HepG2 (cell line): ENCODE measurements around the gene LTB4R2. TPM values are rescaled to one million over a fixed set of nuclear protein-coding genes. Genes with fewer than 3 reads are reported as not detected.

Experiments used
- CBX1 ChIP-seq: IDR thresholded peaks from one replicate; pipeline ENCODE4 v1.6.1; 2016; ENCODE audit warnings: antibody characterized with exemption, low read depth
- GLI4 ChIP-seq: sonication (generic); formaldehyde crosslinking; IDR thresholded peaks from 2 replicates; pipeline ENCODE4 v1.5.1; 2020; ENCODE audit warnings: missing genetic modification reagents, mild to moderate bottlenecking, moderate library complexity, borderline replicate concordance
- JDP2 ChIP-seq: sonication (generic); formaldehyde crosslinking; IDR thresholded peaks from 2 replicates; pipeline ENCODE4 v1.8.1; 2022; ENCODE audit warnings: missing genetic modification reagents, borderline replicate concordance
- MYC ChIP-seq: sonication (generic); formaldehyde crosslinking; IDR thresholded peaks from 2 replicates; pipeline ENCODE4 v1.9.0; 2021; ENCODE audit warnings: missing genetic modification reagents, borderline replicate concordance
- NFYC ChIP-seq: IDR thresholded peaks from 2 replicates; pipeline ENCODE4 v1.6.1; 2016; ENCODE audit warnings: missing genetic modification reagents, missing compliant biosample characterization
- PAWR ChIP-seq: sonication (generic); formaldehyde crosslinking; IDR thresholded peaks from 2 replicates; pipeline ENCODE4 v1.4.0; 2020; ENCODE audit warnings: missing genetic modification reagents, mild to moderate bottlenecking, borderline replicate concordance
- PHF20 ChIP-seq: sonication (generic); formaldehyde crosslinking; IDR thresholded peaks from 2 replicates; pipeline ENCODE4 v1.5.0; 2020; ENCODE audit warnings: mild to moderate bottlenecking, missing genetic modification reagents
- RARA ChIP-seq: IDR thresholded peaks from 2 replicates; pipeline ENCODE4 v1.6.1; 2016; ENCODE audit warnings: missing genetic modification reagents, missing compliant biosample characterization
- RBFOX2 ChIP-seq: fragments of 200-400 bp; formaldehyde crosslinking; IDR thresholded peaks from 2 replicates; pipeline ENCODE4 v1.6.1; 2017; ENCODE audit warnings: low read depth, mild to moderate bottlenecking, low read length
- U2AF2 ChIP-seq: fragments of 200-400 bp; formaldehyde crosslinking; IDR thresholded peaks from 2 replicates; pipeline ENCODE4 v1.6.1; 2017; ENCODE audit warnings: low read depth, mild to moderate bottlenecking, low read length
- ZMYM2 ChIP-seq: sonication (generic); formaldehyde crosslinking; IDR thresholded peaks from 2 replicates; pipeline ENCODE4 v1.8.0; 2022; ENCODE audit warnings: mild to moderate bottlenecking, missing genetic modification reagents
- ZNF124 ChIP-seq: sonication (generic); formaldehyde crosslinking; IDR thresholded peaks from 2 replicates; pipeline ENCODE4 v1.4.0; 2020; ENCODE audit warnings: missing genetic modification reagents
- ZNF432 ChIP-seq: sonication (generic); formaldehyde crosslinking; IDR thresholded peaks from 2 replicates; pipeline ENCODE4 v1.5.0; 2020; ENCODE audit warnings: missing genetic modification reagents, mild to moderate bottlenecking, borderline replicate concordance
- ZNF558 ChIP-seq: sonication (generic); formaldehyde crosslinking; IDR thresholded peaks from 2 replicates; pipeline ENCODE4 v1.9.0; 2022; ENCODE audit warnings: mild to moderate bottlenecking, missing genetic modification reagents, borderline replicate concordance
- ZSCAN29 ChIP-seq: sonication (generic); formaldehyde crosslinking; conservative IDR thresholded peaks from 2 replicates; pipeline ENCODE4 v1.4.0; 2020; ENCODE audit warnings: mild to moderate bottlenecking, missing genetic modification reagents
- polyA plus RNA-seq, 8 experiments: library from polyadenylated mRNA; depleted of rRNA in 3 of 8; stranded (reverse) in 7 of 8; unstranded in 1 of 8; fragments of >200 nt; fragmentation: Illumina TruSeq in 4 of 8; extraction: Trizol in 4 of 8; gene quantifications; 2 replicates each; pipeline versions ENCODE4 v1.2.1 to v1.2.3, GENCODE V29; 2011 to 2016; ENCODE audit warnings: low read depth in 4 of 8, missing spikeins in 1 of 8, mixed read lengths in 1 of 8; ENCODE audit not compliant: insufficient read depth in 1 of 8
- total RNA-seq, 5 experiments: library from RNA; depleted of rRNA; stranded (reverse); fragments of >200 nt; fragmentation: Illumina TruSeq; extraction: Trizol; gene quantifications; 2 replicates each; pipeline ENCODE4 v1.2.3, GENCODE V29; 2016; ENCODE audit warnings: low read depth in 1 of 5
- TF ChIP-seq, protein P1 (sequence below): sonication (generic); formaldehyde crosslinking; IDR thresholded peaks from 2 replicates; pipeline ENCODE4 v1.4.0; 2020; ENCODE audit warnings: mild to moderate bottlenecking, missing genetic modification reagents, borderline replicate concordance
- TF ChIP-seq, protein P2 (sequence below): sonication (generic); formaldehyde crosslinking; IDR thresholded peaks from 2 replicates; pipeline ENCODE4 v1.8.1; 2023; ENCODE audit warnings: missing genetic modification reagents, mild to moderate bottlenecking, borderline replicate concordance
- TF ChIP-seq, protein P3 (sequence below): sonication (generic); formaldehyde crosslinking; IDR thresholded peaks from 2 replicates; pipeline ENCODE4 v1.5.0; 2020; ENCODE audit warnings: missing genetic modification reagents
- TF ChIP-seq, protein P4 (sequence below): sonication (generic); formaldehyde crosslinking; IDR thresholded peaks from 2 replicates; pipeline ENCODE4 v1.5.0; 2020; ENCODE audit warnings: missing genetic modification reagents, mild to moderate bottlenecking, borderline replicate concordance
- TF ChIP-seq, protein P5 (sequence below), 2 experiments: IDR thresholded peaks; 2 replicates each; pipeline ENCODE4 v1.6.1; 2011 to 2012; ENCODE audit warnings: low read length in 2 of 2, borderline replicate concordance in 1 of 2, low read depth in 1 of 2, mild to moderate bottlenecking in 1 of 2, moderate library complexity in 1 of 2

LTB4R2 gene
- total and polyA plus RNA-seq, 2 of the 13 experiments (the other 11 are each of a cell fraction or from before 2014, with no cell fraction given): 3.9 to 6.9 TPM

DNA sequence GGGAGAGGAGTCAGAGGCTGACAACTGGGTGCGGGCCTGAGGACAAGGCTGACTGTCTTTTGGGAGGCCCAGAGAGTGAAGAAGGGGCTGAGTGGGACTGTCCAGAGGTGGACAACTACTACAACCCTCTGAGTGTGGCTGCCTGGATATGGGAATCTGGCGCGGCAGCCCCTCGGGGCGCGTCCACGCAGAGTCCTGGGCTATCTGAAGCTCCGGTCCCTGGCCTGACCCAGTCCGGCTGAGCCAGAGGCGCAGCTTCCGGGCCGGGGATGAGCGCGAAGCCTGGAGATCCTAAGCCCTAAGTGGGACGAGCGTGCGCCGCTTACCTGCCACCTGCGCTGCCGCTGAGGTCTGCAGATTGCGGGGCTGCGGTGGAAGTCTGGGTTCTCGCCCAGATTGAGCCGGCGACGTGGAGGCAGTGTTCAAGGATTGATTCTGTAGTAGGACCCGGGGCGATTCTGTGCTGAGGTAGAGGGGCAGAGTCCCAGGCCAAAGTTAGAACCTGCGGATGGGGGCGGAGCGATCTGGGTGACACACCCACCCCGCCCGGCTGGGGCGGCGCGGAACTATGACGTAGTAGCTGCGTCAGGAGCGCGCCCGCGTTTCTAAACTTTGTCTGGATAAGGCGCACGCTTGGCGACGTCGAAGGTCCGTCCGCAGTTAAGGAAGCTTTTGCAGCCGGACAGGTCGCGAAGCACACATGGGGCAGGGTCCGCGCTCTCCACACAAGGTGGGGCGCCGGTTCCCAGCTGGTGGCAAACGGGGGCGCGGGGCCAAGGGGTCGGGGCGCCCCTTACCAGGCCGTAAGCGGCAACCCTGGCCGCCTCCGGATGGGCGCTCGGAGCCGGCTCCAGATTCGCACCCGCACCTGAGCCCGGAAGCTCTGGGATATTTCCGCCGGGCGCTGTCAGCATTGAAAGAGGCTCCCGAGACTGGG lies 10.4 kb upstream of the LTB4R2 start, which contains the start of the genes DHRS1 and NOP9 (continued):
- TF ChIP-seq, protein P1, sequence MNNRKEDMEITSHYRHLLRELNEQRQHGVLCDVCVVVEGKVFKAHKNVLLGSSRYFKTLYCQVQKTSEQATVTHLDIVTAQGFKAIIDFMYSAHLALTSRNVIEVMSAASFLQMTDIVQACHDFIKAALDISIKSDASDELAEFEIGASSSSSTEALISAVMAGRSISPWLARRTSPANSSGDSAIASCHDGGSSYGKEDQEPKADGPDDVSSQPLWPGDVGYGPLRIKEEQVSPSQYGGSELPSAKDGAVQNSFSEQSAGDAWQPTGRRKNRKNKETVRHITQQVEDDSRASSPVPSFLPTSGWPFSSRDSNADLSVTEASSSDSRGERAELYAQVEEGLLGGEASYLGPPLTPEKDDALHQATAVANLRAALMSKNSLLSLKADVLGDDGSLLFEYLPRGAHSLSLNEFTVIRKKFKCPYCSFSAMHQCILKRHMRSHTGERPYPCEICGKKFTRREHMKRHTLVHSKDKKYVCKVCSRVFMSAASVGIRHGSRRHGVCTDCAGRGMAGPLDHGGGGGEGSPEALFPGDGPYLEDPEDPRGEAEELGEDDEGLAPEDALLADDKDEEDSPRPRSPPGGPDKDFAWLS (CRISPR knock-in tag): no peak; the same call in 1 of the 2 replicates
- 0 out of 2 replicates have a peak, but pooled peaks have one; percentile 29 for TF ChIP-seq U2AF2
- TF ChIP-seq PHF20: no peak
- TF ChIP-seq ZMYM2 (CRISPR knock-in tag): no peak
- TF ChIP-seq NFYC: peak; percentile 61
- TF ChIP-seq ZSCAN29 (CRISPR knock-in tag): peak; percentile 93
- TF ChIP-seq, protein P2, sequence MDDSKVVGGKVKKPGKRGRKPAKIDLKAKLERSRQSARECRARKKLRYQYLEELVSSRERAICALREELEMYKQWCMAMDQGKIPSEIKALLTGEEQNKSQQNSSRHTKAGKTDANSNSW: peak; percentile 98
- TF ChIP-seq ZNF432 (CRISPR knock-in tag): no peak
- no peak for TF ChIP-seq ZNF558 (CRISPR knock-in tag)
- peak; percentile 90 for TF ChIP-seq ZNF124 (CRISPR knock-in tag)
- peak; percentile 94 for TF ChIP-seq RBFOX2
- TF ChIP-seq, protein P3, sequence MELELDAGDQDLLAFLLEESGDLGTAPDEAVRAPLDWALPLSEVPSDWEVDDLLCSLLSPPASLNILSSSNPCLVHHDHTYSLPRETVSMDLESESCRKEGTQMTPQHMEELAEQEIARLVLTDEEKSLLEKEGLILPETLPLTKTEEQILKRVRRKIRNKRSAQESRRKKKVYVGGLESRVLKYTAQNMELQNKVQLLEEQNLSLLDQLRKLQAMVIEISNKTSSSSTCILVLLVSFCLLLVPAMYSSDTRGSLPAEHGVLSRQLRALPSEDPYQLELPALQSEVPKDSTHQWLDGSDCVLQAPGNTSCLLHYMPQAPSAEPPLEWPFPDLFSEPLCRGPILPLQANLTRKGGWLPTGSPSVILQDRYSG (CRISPR knock-in tag): peak; percentile 90; the same call in 1 of the 2 replicates
- peak; percentile 100 for TF ChIP-seq GLI4 (CRISPR knock-in tag)
- TF ChIP-seq, protein P4, sequence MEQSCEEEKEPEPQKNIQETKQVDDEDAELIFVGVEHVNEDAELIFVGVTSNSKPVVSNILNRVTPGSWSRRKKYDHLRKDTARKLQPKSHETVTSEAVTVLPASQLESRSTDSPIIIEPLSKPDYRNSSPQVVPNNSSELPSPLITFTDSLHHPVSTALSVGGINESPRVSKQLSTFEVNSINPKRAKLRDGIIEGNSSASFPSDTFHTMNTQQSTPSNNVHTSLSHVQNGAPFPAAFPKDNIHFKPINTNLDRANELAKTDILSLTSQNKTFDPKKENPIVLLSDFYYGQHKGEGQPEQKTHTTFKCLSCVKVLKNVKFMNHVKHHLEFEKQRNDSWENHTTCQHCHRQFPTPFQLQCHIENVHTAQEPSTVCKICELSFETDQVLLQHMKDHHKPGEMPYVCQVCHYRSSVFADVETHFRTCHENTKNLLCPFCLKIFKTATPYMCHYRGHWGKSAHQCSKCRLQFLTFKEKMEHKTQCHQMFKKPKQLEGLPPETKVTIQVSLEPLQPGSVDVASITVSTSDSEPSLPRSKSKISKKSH: peak; percentile 97
- peak; percentile 94 for TF ChIP-seq MYC
- TF ChIP-seq CBX1: peak; percentile 96
- peak; percentile 71 for TF ChIP-seq RARA (CRISPR knock-in tag)
- peak; percentile 96 for TF ChIP-seq PAWR
- TF ChIP-seq, protein P5, sequence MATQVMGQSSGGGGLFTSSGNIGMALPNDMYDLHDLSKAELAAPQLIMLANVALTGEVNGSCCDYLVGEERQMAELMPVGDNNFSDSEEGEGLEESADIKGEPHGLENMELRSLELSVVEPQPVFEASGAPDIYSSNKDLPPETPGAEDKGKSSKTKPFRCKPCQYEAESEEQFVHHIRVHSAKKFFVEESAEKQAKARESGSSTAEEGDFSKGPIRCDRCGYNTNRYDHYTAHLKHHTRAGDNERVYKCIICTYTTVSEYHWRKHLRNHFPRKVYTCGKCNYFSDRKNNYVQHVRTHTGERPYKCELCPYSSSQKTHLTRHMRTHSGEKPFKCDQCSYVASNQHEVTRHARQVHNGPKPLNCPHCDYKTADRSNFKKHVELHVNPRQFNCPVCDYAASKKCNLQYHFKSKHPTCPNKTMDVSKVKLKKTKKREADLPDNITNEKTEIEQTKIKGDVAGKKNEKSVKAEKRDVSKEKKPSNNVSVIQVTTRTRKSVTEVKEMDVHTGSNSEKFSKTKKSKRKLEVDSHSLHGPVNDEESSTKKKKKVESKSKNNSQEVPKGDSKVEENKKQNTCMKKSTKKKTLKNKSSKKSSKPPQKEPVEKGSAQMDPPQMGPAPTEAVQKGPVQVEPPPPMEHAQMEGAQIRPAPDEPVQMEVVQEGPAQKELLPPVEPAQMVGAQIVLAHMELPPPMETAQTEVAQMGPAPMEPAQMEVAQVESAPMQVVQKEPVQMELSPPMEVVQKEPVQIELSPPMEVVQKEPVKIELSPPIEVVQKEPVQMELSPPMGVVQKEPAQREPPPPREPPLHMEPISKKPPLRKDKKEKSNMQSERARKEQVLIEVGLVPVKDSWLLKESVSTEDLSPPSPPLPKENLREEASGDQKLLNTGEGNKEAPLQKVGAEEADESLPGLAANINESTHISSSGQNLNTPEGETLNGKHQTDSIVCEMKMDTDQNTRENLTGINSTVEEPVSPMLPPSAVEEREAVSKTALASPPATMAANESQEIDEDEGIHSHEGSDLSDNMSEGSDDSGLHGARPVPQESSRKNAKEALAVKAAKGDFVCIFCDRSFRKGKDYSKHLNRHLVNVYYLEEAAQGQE (IDR thresholded peaks at IDR 0.05; ENCODE audit: borderline replicate concordance in 1 of 2, low read depth in 1 of 2, low read length in 2 of 2): no peak
- no peak for TF ChIP-seq JDP2
